ENCODE measurements around the gene WDFY4.

DNA sequence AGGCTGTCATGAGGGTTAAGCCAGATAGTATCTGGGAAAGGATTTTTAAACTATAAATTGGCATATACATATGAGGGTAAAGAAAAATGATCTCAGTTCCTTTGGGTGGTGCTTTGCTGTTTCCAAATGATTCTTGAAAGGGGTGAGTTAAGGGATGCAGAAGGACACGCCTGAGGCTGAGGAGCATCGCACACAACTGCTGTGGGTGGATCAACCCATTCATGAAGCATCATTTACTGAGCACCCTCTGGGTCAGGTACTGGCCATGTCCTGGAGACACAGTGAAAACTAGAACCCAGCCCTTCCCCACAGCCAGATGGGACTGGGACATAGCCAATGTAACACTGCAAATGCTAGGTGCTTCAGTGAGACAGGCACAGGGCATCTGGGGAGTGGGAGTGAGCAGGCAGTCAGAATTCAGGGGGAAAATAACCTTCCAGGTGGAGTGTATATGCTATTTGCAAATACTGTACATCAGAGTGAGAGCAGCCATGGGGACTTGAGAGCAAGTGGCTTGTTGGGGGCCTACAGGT is 112.1 kb downstream of the WDFY4 start:
- TF ChIP-seq, protein P1, sequence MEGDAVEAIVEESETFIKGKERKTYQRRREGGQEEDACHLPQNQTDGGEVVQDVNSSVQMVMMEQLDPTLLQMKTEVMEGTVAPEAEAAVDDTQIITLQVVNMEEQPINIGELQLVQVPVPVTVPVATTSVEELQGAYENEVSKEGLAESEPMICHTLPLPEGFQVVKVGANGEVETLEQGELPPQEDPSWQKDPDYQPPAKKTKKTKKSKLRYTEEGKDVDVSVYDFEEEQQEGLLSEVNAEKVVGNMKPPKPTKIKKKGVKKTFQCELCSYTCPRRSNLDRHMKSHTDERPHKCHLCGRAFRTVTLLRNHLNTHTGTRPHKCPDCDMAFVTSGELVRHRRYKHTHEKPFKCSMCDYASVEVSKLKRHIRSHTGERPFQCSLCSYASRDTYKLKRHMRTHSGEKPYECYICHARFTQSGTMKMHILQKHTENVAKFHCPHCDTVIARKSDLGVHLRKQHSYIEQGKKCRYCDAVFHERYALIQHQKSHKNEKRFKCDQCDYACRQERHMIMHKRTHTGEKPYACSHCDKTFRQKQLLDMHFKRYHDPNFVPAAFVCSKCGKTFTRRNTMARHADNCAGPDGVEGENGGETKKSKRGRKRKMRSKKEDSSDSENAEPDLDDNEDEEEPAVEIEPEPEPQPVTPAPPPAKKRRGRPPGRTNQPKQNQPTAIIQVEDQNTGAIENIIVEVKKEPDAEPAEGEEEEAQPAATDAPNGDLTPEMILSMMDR (IDR thresholded peaks at IDR 0.05; ENCODE audit: poor library complexity, severe bottlenecking): no peak
- no peak for TF ChIP-seq POLR2AphosphoS5 (IDR thresholded peaks at IDR 0.05)
